Keratinocyte (primary cell): ENCODE data around the gene CTNNBL1.

Experiments used
- CTCF ChIP-seq, 3 experiments: IDR thresholded peaks in 1 of 3; conservative IDR thresholded peaks in 1 of 3; optimal IDR thresholded peaks in 1 of 3; 2 replicates in 2 of 3; 3 replicates in 1 of 3; pipeline versions ENCODE3 to v1.5.1; 2011; ENCODE audit warnings: low read length in 3 of 3, mild to moderate bottlenecking in 3 of 3, moderate library complexity in 2 of 3, control low read depth in 1 of 3, inconsistent platforms in 1 of 3; ENCODE audit not compliant: insufficient read depth in 2 of 3; ENCODE audit errors: extremely low read depth in 1 of 3
- EZH2 ChIP-seq: IDR thresholded peaks from one replicate; pipeline ENCODE4 v1.6.1; 2012; ENCODE audit warnings: inconsistent platforms, mild to moderate bottlenecking, low read length, moderate library complexity

DNA sequence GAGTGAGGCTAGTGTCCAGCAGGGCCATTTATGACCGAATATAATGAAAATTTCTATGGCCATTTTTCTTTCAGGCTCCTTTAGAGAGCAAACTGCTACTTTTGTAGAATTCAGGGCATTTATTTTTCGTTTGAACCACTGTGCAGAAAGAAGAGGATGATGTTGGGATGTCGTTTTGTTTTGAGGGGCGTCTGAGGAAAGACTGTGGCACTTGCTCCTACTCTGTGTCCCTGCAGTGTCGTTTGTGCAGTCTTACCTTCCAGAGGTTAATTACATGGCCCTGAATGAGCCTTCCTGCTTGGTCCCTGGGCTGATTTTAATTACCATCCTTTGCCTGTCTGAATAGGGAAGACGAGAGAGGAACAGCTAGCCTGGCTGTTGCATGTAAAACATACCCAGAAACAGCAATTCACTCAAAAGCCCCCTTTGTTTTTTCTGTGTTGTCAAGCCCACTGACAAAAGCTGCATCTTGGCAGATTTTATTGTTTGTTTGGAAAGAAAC is 65.3 kb downstream of the CTNNBL1 start:
- TF ChIP-seq CTCF (optimal IDR thresholded peaks at IDR 0.05 in 1 of 3, IDR thresholded peaks at IDR 0.05 in 1 of 3, conservative IDR thresholded peaks at IDR 0.05 in 1 of 3; ENCODE audit: extremely low read depth in 1 of 3, insufficient read depth in 2 of 3, low read length in 3 of 3) (no peak), EZH2 (no peak)
